NCI-H1092 treated with DMSO at 0.1 percent for 48 hours (cell line): ENCODE measurements around the gene BTBD16.

Experiments used
- DNase-seq: peaks from one replicate; lab custom pipeline; 2025; lab: John Stamatoyannopoulos, UW

BTBD16 gene

GRCh38 chr10:122248356-122249302 lies 22.5 kb upstream of the BTBD16 start:
- no peak for DNase-seq

GRCh38 chr10:122249303-122249850 lies 21.7 kb upstream of the BTBD16 start:
- DNase-seq, result no peak

GRCh38 chr10:122249991-122250750 lies 20.9 kb upstream of the BTBD16 start:
- no peak for DNase-seq

GRCh38 chr10:122251459-122252255 lies 19.4 kb upstream of the BTBD16 start:
- no peak for DNase-seq

- DNase-seq, result no peak
These were observed 18.3 kb upstream of the BTBD16 start for GRCh38 chr10:122252805-122253204.

- no peak for DNase-seq
These were observed 17.5 kb upstream of the BTBD16 start for GRCh38 chr10:122253605-122254004.

- no peak for DNase-seq
These were observed 16.3 kb upstream of the BTBD16 start for GRCh38 chr10:122254831-122255230.

GRCh38 chr10:122255509-122256301 lies 15.4 kb upstream of the BTBD16 start:
- DNase-seq, result no peak

GRCh38 chr10:122257041-122257440 lies 14.1 kb upstream of the BTBD16 start:
- no peak for DNase-seq

- no peak for DNase-seq
These were observed 12.7 kb upstream of the BTBD16 start for GRCh38 chr10:122258136-122259074.

GRCh38 chr10:122259075-122259466 lies 12.0 kb upstream of the BTBD16 start:
- DNase-seq, result no peak

GRCh38 chr10:122261584-122261983 lies 9.5 kb upstream of the BTBD16 start:
- DNase-seq, result no peak

GRCh38 chr10:122263971-122264370 lies 7.1 kb upstream of the BTBD16 start:
- no peak for DNase-seq

- DNase-seq, result no peak
These were observed 6.7 kb upstream of the BTBD16 start for GRCh38 chr10:122264436-122264835.

- DNase-seq, result no peak
These were observed 6.2 kb upstream of the BTBD16 start for GRCh38 chr10:122264931-122265330.

- DNase-seq, result no peak
These were observed 5.2 kb upstream of the BTBD16 start for GRCh38 chr10:122265896-122266295.

GRCh38 chr10:122267849-122268737 lies 3.0 kb upstream of the BTBD16 start:
- peak; percentile 2 for DNase-seq

GRCh38 chr10:122269059-122269687 lies 1.9 kb upstream of the BTBD16 start:
- no peak for DNase-seq
